Measurements from ENCODE around the gene MUSTN1. TPM values are rescaled to one million over a fixed set of nuclear protein-coding genes. Genes with fewer than 3 reads are reported as not detected.

Gene MUSTN1
- total RNA-seq, 1 experiment from 2014 or later, result 0.49 TPM

DNA sequence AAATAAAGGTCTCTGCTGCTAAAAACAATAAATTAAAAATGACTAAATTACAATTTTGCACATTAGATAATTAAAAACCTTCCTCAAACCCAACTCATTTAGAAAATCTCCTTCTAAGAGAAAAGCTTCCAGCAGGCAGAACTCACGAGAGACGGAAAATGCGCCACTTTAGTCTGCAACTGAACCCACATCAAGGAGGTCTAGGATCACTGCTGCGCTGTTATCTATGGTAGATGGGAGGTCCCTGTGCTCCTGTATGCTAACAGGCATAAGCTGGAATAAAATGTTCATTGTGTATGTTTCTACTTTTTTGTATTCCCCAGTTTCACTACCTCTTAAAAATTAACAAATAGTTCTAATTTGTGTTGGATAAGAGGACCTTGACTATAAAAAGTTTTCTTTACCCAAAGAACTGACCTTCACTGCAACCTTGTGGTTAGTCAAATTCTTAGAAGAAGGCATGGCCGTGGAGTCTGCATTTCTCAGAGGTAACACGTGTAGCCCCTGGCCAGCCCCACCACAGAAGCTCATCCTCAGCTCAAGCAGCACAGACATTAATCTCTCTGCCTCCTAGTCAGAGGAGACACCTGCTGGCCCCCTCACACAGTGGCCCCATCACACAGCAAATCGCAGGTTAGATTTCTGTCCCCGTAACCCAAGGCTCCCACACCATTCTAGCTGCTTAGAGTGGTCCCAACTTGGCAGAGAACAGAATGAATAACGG, 40.2 kb upstream of the MUSTN1 start:
- H3K4me1 ChIP-seq (ENCODE audit: control insufficient read depth, insufficient read depth, low read length), result no peaks in the 10 kb centered on the region; the same call in 1 of the 2 replicates
- no peaks in the 10 kb centered on the region for H3K27me3 ChIP-seq (ENCODE audit: control insufficient read depth, insufficient read depth, low read length)
- BruUV-seq (replicated peaks), result no TSS peak
- TF ChIP-seq SIN3A (IDR thresholded peaks at IDR 0.05; ENCODE audit: borderline replicate concordance, insufficient read depth, low read depth, low read length), result no peak
- TF ChIP-seq, protein P1, sequence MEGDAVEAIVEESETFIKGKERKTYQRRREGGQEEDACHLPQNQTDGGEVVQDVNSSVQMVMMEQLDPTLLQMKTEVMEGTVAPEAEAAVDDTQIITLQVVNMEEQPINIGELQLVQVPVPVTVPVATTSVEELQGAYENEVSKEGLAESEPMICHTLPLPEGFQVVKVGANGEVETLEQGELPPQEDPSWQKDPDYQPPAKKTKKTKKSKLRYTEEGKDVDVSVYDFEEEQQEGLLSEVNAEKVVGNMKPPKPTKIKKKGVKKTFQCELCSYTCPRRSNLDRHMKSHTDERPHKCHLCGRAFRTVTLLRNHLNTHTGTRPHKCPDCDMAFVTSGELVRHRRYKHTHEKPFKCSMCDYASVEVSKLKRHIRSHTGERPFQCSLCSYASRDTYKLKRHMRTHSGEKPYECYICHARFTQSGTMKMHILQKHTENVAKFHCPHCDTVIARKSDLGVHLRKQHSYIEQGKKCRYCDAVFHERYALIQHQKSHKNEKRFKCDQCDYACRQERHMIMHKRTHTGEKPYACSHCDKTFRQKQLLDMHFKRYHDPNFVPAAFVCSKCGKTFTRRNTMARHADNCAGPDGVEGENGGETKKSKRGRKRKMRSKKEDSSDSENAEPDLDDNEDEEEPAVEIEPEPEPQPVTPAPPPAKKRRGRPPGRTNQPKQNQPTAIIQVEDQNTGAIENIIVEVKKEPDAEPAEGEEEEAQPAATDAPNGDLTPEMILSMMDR (IDR thresholded peaks at IDR 0.05), result no peak
- in situ Hi-C loops (cut with HindIII; ENCODE audit: low pct_unique_long_range_greater_than_20kb, low sequenced_read_pairs) (no loop called here), intact Hi-C loops (cut with micrococcal nuclease; ENCODE audit: unreplicated experiment) (no loop called here)
- no peak for ATAC-seq
- CTCF ChIA-PET, result interaction anchor here (0.6 kb wide), 1 partner anchor 54 kb away, joined by 3 read pairs; no protein-coding TSS in a partner anchor
- H3K4me3 ChIP-seq (ENCODE audit: low read depth in 2 of 2, low read length in 2 of 2), result no peak overlapping the region
- H3K27ac ChIP-seq (ENCODE audit: low read length), result no peak overlapping the region
- no peaks in the 10 kb centered on the region for H3K36me3 ChIP-seq (ENCODE audit: control insufficient read depth, insufficient read depth, low read length)
- H3K9me3 ChIP-seq (ENCODE audit: control insufficient read depth, insufficient read depth, low read depth, low read length), result no peaks in the 10 kb centered on the region
- no peak for DNase-seq (ENCODE audit: low read depth, low spot score)
- POLR2A ChIA-PET, result interaction anchor here (0.6 kb wide), 1 partner anchor 59 kb away, joined by 7 read pairs; no protein-coding TSS in a partner anchor

DNA sequence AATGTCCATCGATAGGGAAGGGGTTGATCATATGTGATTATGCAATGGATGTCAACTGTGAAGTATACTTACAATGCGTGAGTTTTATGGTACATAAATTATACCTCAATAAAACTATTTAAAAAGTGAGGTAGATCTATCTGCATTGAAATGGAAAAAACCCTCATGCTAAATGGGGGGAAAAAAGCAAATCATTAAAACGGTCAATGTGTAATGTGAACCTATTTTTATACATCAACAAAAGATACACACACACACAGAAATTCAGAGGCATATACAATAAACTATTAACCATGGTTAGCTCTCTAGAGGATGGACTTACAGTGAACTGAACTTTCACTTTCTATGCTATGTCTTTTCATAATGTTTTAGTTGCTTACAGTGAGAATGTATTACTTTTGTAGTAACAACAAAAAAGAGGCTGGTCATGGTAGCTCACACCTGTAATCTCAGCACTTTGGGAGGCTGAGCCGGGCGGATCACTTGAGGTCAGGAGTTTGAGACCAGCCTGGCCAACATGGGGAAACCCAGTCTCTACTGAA, 39.4 kb upstream of the MUSTN1 start:
- no peaks in the 10 kb centered on the region; the same call in 1 of the 2 replicates for H3K4me1 ChIP-seq (ENCODE audit: control insufficient read depth, insufficient read depth, low read length)
- in situ Hi-C loops (cut with HindIII; ENCODE audit: low pct_unique_long_range_greater_than_20kb, low sequenced_read_pairs), result no loop called here
- intact Hi-C loops (cut with micrococcal nuclease; ENCODE audit: unreplicated experiment), result no loop called here
- no peaks in the 10 kb centered on the region for H3K27me3 ChIP-seq (ENCODE audit: control insufficient read depth, insufficient read depth, low read length)
- TF ChIP-seq, protein P1 (IDR thresholded peaks at IDR 0.05), result no peak
- TF ChIP-seq, protein P2, sequence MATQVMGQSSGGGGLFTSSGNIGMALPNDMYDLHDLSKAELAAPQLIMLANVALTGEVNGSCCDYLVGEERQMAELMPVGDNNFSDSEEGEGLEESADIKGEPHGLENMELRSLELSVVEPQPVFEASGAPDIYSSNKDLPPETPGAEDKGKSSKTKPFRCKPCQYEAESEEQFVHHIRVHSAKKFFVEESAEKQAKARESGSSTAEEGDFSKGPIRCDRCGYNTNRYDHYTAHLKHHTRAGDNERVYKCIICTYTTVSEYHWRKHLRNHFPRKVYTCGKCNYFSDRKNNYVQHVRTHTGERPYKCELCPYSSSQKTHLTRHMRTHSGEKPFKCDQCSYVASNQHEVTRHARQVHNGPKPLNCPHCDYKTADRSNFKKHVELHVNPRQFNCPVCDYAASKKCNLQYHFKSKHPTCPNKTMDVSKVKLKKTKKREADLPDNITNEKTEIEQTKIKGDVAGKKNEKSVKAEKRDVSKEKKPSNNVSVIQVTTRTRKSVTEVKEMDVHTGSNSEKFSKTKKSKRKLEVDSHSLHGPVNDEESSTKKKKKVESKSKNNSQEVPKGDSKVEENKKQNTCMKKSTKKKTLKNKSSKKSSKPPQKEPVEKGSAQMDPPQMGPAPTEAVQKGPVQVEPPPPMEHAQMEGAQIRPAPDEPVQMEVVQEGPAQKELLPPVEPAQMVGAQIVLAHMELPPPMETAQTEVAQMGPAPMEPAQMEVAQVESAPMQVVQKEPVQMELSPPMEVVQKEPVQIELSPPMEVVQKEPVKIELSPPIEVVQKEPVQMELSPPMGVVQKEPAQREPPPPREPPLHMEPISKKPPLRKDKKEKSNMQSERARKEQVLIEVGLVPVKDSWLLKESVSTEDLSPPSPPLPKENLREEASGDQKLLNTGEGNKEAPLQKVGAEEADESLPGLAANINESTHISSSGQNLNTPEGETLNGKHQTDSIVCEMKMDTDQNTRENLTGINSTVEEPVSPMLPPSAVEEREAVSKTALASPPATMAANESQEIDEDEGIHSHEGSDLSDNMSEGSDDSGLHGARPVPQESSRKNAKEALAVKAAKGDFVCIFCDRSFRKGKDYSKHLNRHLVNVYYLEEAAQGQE (IDR thresholded peaks at IDR 0.05; ENCODE audit: insufficient read depth in 1 of 2, low read depth in 2 of 2, low read length in 1 of 2), result no peak
- TF ChIP-seq TCF7L2 (IDR thresholded peaks at IDR 0.05; ENCODE audit: low read depth, low read length), result no peak
- TF ChIP-seq SIN3A (IDR thresholded peaks at IDR 0.05; ENCODE audit: borderline replicate concordance, insufficient read depth, low read depth, low read length), result no peak
- TF ChIP-seq POLR2AphosphoS5 (IDR thresholded peaks at IDR 0.05; ENCODE audit: low read depth, low read length), result no peak
- H3K36me3 ChIP-seq (ENCODE audit: control insufficient read depth, insufficient read depth, low read length), result no peaks in the 10 kb centered on the region
- H3K9me3 ChIP-seq (ENCODE audit: control insufficient read depth, insufficient read depth, low read depth, low read length), result no peaks in the 10 kb centered on the region
- no peak for DNase-seq (ENCODE audit: low read depth, low spot score)
- POLR2A ChIA-PET, result no interaction called here
- CTCF ChIA-PET, result no interaction called here
- no peak overlapping the region for H3K27ac ChIP-seq (ENCODE audit: low read length)
- no TSS peak for BruUV-seq (replicated peaks)
- H3K4me3 ChIP-seq (ENCODE audit: low read depth in 2 of 2, low read length in 2 of 2), result no peak overlapping the region
- ATAC-seq, result no peak
